ENCODE data around the gene ESCO1. TPM values are rescaled to one million over a fixed set of nuclear protein-coding genes. Genes with fewer than 3 reads are reported as not detected.

Gene ESCO1
- total and polyA plus RNA-seq, 8 donors, result 11.3 to 25.1 (median 21.3) TPM

DNA sequence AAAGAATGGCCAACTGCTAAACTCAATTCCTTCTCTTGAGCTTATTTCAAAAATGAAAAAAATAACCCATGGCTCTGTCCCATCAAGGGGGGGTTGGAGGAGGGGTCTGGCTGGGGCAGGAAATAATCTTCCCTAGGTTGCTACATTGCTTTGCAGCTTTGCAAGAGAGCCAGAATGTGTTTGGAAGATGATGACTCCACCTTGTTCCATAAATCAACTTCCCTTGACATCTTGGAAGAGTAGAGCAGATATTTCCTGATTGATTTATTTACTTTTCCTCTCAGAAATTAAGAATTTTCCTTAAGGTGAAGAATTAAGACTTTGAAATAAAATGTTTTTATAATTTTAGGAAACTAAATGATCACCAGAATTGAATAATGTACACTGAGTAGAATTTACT is 41.3 kb downstream of the ESCO1 start:
- intact Hi-C loops (cut with DNase I), result no loop called here
- Histone ChIP-seq H3K27ac (no peak overlapping the region), H3K27me3 (no peaks in the 10 kb centered on the region), H3K9me3 (no peaks in the 10 kb centered on the region), H3K36me3 (peaks cover 0 to 60% of the 10 kb centered on the region in 2 donors), H3K4me3 (no peak overlapping the region), H3K4me1 (no peaks in the 10 kb centered on the region)
- TF ChIP-seq, protein P1, sequence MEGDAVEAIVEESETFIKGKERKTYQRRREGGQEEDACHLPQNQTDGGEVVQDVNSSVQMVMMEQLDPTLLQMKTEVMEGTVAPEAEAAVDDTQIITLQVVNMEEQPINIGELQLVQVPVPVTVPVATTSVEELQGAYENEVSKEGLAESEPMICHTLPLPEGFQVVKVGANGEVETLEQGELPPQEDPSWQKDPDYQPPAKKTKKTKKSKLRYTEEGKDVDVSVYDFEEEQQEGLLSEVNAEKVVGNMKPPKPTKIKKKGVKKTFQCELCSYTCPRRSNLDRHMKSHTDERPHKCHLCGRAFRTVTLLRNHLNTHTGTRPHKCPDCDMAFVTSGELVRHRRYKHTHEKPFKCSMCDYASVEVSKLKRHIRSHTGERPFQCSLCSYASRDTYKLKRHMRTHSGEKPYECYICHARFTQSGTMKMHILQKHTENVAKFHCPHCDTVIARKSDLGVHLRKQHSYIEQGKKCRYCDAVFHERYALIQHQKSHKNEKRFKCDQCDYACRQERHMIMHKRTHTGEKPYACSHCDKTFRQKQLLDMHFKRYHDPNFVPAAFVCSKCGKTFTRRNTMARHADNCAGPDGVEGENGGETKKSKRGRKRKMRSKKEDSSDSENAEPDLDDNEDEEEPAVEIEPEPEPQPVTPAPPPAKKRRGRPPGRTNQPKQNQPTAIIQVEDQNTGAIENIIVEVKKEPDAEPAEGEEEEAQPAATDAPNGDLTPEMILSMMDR (IDR thresholded peaks at IDR 0.05), result no peak
- ATAC-seq (no peak), DNase-seq (no peak)

DNA sequence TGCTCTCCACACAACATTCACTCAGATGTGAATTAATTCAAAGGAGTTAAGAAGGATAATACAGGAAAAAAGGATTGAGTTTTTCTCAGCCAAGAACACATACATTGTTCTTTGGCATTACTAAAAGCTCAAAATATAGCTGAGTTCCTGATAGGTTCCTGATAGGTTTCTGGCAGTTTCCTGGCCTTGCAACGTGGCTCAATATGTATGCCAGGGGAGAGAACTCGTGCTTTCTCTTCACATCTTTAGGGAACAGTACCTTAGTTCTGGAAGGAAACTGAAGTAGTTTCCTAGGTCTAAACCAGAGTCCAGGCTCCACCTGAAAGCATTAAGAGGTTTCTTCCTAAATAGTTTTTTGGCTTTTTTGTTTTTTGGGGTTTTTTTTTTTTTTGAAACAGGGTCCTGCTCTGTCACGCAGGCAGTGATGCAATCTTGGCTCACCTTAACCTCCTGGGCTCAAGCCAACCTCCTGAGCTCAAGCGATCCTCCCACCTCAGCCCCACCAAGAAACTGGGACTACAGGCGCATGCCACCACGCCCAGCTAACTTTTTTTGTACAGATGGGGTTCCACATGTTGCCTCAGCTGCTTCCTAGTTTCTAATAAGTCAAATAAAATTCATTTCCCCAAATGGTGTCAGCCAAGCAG is 42.8 kb downstream of the ESCO1 start:
- no peak for DNase-seq
- no peak for ATAC-seq
- intact Hi-C loops (cut with DNase I), result no loop called here
- TF ChIP-seq, protein P1 (IDR thresholded peaks at IDR 0.05), result no peak
- no peaks in the 10 kb centered on the region for H3K27me3 ChIP-seq
- H3K9me3 ChIP-seq, result no peaks in the 10 kb centered on the region
- no peak overlapping the region for H3K27ac ChIP-seq
- no peaks in the 10 kb centered on the region for H3K4me1 ChIP-seq
- peaks cover 0 to 58% of the 10 kb centered on the region in 2 donors for H3K36me3 ChIP-seq
- no peak overlapping the region for H3K4me3 ChIP-seq

DNA sequence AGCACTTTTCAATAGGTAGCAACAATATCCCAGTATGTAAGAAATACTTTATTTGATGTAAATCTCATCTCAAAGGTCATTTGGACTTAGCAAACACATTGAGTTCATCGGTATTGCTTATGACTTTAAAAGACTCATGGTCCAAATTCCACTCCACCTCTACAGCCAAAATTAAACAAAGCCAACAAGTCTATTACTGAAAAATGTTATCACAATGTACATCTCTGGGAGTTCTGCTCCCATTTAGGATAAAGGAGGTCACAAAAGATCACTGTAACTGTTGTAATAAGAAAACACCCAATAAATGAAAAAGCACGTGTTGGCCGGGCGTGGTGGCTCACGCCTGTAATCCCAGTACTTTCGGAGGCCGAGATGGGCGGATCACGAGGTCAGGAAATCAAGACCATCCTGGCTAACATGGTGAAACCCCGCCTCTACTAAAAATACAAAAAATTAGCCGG is 50.0 kb downstream of the ESCO1 start:
- DNase-seq (no peak), ATAC-seq (no peak)
- H3K4me3 ChIP-seq, result no peak overlapping the region
- H3K9me3 ChIP-seq, result no peaks in the 10 kb centered on the region
- H3K27ac ChIP-seq, result no peak overlapping the region
- H3K27me3 ChIP-seq, result no peaks in the 10 kb centered on the region
- peaks cover 0 to 65% of the 10 kb centered on the region in 2 donors for H3K36me3 ChIP-seq
- H3K4me1 ChIP-seq, result no peaks in the 10 kb centered on the region
- TF ChIP-seq, protein P1 (IDR thresholded peaks at IDR 0.05), result no peak
- intact Hi-C loops (cut with DNase I), result no loop called here

DNA sequence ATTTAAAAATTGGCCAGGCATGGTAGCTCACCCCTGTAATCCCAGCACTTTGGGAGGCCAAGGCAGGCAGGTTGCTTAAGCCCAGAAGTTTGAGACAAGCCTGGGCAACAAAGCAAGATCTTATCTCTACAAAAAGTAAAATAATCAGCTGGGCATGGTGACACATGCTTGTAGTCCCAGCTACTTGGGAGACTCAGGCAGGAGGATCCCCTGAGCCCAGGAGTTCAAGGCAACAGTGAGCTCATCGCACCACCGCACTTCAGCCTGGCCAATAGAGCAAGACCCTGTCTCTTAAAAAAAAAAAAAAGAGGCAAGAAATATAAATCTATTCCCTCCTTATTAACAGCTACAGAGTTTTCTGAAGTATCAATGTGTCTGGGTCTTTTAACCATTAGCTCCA is 51.9 kb downstream of the ESCO1 start:
- H3K4me3 ChIP-seq, result no peak overlapping the region
- H3K4me1 ChIP-seq, result no peaks in the 10 kb centered on the region
- no peaks in the 10 kb centered on the region for H3K27me3 ChIP-seq
- H3K27ac ChIP-seq, result no peak overlapping the region
- H3K9me3 ChIP-seq, result no peaks in the 10 kb centered on the region
- DNase-seq (no peak), ATAC-seq (no peak)
- H3K36me3 ChIP-seq, result peaks cover 0 to 66% of the 10 kb centered on the region in 2 donors
- TF ChIP-seq, protein P1 (IDR thresholded peaks at IDR 0.05), result no peak
- intact Hi-C loops (cut with DNase I), result no loop called here

DNA sequence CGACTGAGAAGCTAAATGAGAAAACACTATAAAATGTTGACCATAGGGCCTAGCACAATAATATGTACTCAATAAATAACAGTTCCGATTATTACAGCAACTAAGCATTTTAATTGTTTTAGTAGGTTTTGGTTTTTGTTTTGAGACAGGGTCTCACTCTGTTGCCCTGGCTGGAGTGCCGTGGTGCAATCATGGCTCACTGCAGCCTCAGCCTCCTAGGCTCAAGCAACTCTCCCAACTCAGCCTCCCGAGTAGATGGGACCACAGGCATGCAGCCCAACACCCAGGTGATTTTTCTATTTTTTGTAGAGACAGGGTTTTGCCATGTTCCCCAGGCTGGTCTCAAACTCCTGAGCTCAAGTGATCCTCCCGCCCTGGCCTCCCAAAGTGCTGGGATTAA is 54.1 kb downstream of the ESCO1 start:
- Histone ChIP-seq H3K4me3 (no peak overlapping the region), H3K4me1 (no peaks in the 10 kb centered on the region), H3K27ac (no peak overlapping the region), H3K36me3 (peaks cover 0 to 54% of the 10 kb centered on the region in 2 donors), H3K9me3 (no peaks in the 10 kb centered on the region), H3K27me3 (no peaks in the 10 kb centered on the region)
- intact Hi-C loops (cut with DNase I), result no loop called here
- no peak for ATAC-seq
- DNase-seq, result no peak
- TF ChIP-seq, protein P1 (IDR thresholded peaks at IDR 0.05), result no peak

All from left lung (tissue), 10 donors.